Measurements from ENCODE around the gene COL11A2.
A peak's percentile ranks its signal among the peaks of the same experiment; 100 is the strongest.

COL11A2 gene

DNA sequence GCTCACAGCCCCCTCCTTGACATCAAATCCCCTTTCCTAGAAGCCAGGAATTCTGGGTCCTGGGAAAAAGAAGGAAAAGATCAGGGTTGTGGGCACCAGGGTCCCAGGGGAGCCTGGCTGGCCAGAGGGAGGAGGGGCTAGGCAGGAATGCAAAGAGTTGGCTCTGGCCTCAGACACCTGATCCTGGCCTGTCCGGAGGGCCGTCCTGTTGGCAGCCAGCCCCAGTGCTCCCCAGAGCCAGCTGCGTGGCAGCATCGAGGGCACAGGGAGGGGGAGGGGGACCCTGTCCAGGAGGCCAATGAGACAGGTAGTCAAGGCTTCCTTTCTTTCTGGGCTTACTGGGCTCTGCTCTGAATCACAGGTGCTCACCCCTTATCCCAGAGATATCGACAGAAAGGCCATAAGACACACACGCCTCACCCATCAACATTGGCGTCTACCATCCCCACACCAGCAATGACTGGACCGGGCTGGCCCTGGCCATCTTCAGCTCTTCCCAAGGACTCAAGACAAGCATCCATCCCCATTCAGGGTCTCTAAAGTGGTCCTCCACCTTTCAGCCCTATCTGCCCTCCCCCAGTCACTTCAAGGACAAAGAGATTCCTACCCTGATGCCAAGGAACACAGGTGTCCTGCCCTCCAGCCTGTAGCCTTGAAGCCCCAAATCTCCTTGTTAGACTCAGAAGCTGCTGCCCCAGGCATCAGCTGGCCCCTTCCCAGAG is 723 bp downstream of the COL11A2 start:
- ATAC-seq: no peak

DNA sequence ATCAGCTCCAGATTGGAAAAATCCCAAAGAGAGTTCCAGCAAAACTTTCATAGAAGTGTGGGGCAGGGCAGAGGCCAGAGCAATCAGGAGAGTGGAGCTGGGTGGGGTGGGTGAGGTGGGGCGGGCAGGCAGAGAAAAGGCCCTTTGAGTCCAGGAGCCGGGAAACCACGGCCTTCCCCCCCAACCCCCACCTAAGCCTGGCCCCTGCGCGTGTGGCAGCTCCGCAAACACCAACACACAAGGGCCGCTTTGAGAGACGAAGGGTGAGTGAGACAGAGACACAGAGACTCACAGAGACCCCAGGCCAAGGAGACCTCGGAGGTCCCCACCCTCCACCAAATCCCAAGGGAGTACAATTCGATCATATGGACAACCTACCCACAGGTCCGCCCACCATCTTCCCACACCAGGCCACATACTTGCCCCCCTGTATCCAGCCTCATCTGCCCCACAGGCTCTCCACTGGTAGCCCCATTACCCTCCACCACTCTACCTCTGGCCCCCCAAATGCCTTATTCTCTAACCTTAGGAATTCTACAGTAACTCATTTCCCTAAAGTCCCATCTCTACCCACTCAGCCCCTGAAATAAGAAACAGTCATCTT is 1.7 kb downstream of the COL11A2 start:
- no peak for ATAC-seq

- ATAC-seq: no peak
These were observed 2.4 kb downstream of the COL11A2 start for GRCh38 chr6:33189625-33190448.

DNA sequence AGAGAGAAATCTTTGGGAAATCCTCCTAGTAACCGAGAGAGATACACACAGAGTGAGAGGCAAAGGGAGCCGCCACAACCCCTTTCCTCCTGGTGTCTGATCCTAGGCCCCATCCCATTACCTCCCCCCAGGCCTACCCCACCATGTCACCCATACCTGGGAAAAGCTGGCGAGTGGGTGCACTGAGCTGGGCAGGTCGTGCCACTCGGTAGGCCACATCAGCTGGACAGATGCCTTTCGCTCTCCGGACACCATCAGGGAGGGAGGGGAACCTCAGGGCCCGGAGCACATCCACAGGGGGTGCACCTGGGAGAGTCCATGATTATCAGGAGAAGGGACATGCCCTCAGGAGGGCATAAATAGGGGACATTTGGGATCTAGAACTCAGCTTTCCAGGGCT is 3.1 kb downstream of the COL11A2 start:
- ATAC-seq: no peak

- no peak for ATAC-seq
These were observed 4.5 kb downstream of the COL11A2 start for GRCh38 chr6:33187809-33188208.

DNA sequence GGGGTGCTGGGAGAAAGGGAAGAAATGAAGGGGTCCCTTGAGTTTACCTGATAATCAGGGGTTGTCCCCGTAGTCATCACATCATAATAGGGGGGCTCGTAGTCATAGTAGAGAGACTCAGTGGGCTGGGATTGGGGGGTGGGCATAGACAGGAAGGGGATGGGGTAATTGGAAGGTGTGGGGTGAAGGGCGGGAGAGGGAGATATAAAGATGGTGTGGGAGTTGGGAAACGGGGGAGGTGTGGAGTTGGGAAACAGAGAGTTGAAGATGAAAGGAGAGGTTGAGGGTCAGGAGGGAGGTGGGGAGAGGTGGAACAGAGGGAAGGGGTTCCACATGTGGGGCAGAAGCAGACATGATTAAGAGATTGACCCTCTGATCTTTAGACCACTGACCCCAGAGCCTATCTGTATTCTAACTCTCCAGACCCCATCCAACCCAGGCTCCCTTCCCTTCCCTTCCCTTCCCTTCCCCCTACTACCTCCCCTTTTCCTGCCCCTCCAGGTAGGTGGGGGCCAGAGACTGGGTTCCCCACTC is 6.5 kb downstream of the COL11A2 start:
- ATAC-seq: no peak

- ATAC-seq: no peak
These were observed 7.1 kb downstream of the COL11A2 start for GRCh38 chr6:33185190-33185589.

DNA sequence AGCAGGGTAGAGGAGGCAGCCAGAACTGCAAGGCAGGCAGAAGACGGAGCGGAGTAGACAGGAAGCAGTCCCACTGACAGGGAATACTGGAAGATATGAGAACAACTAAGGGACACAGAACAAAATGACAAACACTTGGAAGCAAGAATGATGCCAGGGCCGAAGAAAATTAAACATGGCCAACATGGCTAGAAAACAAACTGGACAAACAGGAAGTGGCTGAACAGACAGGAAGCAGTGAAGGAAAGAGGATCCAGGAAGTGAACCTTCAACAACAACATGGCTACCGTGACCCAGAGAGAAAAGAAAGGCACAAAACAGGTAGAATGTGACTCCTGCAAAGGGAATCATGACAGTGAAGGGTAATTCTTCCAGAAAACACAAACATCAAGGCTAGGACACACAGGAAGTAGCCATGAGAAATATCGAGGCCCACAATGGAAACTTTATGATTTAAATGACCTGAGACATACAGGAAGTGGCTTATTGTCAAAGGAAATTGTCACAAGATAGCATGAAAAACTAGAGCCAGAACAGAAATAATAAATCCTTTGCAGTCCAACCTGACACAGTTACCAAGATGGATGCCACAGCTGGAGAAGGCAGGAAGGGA is 9.1 kb downstream of the COL11A2 start:
- peak in 1 of 2 donors; percentile 58 for ATAC-seq

DNA sequence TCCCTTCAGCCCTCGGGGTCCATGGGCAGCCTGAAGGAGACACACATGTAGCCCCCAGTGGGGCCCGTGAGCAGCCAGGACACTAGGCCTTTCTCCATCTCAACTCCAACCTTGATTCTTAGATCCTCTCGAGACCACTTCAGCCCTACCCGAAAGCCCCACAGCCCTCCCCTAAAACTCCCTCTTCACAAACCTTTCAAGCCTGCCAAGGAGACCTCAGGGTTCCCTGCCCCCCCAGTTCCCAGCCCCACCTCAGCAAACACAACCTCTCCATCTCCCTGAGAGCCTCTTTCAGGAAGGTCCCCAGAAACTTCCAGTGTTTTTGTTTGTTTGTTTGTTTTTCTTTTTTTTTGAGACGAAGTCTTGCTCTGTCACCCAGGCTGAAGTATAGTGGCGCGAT is 11.1 kb downstream of the COL11A2 start:
- ATAC-seq: no peak

DNA sequence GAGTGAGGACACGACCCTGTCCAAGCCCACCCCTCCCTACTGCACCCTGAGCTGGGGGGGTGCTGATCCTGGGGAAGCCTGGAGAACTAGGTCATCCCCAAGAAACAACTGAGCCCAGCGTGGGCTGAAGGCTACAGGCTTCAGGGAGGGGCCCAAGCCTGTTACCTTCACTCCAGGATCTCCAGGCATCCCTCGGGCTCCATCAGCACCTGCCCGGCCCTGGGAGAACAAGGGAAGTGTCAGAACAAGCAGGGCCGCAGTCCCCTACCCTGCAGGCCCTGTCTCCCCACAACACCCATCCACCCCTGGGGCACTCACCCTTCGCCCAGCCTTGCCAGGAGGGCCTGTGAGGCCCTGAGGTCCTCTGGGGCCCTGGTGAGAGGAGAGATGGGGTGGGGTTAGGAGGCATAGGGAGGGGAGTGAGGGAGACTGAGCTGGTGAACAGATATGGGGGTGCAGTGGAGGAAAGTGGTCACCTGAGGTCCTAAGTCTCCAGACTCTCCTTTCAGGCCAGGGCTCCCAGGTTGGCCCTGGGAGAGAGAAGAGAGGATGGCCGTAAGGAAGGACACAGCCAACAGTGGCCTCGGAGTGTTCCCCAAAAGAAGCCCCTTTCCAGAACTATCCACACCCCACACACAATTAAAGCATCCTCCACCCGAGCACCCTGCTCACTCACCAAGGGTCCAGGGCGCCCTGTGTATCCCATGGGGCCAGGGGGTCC is 13.4 kb downstream of the COL11A2 start:
- ATAC-seq: no peak

- ATAC-seq: no peak
These were observed 14.5 kb downstream of the COL11A2 start for GRCh38 chr6:33177552-33178446.

DNA sequence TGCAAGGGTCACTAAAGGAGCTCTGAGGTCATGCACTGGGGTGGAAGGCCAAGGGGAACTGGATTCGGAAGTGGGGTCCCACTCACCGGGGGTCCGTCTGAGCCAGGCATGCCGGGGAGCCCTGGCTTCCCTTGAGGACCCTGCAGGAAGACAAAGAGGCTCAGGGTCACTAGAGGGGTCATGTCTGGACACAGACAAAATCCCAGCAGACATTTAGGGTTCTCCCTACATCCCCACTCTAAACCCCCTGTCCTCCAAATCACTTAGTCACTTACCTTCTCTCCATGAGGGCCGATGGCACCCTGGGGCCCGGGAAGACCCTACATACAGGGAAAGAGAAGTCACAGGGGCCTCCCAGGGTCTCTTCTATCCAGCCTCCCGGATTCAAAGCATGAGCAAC is 15.4 kb downstream of the COL11A2 start:
- ATAC-seq: no peak

GRCh38 chr6:33175436-33176069 is 16.7 kb downstream of the COL11A2 start:
- ATAC-seq: no peak

GRCh38 chr6:33174784-33175183 is 17.5 kb downstream of the COL11A2 start:
- no peak for ATAC-seq

- ATAC-seq: no peak
These were observed 18.6 kb downstream of the COL11A2 start for GRCh38 chr6:33173535-33174180.

DNA sequence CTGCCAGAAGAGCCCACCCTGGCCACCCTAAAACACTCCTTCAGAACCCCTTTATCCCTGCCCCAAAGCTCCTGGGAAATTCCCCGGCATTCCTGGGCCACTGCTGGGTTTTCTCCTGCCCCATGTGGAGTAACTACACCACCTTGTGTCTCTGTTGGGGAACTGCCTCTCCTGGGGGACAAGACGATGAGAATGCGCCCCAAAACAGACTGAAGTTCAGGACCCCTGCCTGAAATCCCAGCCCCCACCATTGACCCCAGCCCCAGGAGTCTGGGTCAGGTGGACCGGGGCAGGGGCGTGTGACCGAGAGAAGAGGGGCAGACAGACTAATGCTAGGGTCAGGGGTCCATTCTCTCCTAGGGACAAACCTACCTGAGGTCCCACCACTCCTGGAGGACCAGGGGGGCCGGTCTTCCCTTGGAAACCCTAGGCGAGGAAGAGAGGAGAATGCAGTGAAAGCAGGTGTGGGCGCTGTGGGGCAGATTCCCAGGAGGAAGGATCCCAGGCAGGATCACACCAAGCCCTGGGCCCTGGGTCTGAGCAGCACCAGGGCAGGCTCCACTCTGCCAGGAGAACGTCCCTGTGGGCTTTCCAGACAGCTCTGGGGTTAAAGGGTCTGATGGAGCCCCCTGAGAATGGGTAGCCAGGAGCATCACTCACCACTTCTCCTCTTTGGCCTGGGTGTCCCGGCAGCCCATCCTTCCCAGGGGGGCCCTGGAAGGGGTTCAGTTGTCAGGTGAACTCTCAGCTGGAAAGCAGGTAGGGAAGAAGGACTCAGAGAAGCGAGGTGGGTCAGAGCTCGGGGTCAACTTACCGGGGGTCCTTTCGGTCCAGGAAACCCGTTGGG is 19.4 kb downstream of the COL11A2 start:
- ATAC-seq: no peak

DNA sequence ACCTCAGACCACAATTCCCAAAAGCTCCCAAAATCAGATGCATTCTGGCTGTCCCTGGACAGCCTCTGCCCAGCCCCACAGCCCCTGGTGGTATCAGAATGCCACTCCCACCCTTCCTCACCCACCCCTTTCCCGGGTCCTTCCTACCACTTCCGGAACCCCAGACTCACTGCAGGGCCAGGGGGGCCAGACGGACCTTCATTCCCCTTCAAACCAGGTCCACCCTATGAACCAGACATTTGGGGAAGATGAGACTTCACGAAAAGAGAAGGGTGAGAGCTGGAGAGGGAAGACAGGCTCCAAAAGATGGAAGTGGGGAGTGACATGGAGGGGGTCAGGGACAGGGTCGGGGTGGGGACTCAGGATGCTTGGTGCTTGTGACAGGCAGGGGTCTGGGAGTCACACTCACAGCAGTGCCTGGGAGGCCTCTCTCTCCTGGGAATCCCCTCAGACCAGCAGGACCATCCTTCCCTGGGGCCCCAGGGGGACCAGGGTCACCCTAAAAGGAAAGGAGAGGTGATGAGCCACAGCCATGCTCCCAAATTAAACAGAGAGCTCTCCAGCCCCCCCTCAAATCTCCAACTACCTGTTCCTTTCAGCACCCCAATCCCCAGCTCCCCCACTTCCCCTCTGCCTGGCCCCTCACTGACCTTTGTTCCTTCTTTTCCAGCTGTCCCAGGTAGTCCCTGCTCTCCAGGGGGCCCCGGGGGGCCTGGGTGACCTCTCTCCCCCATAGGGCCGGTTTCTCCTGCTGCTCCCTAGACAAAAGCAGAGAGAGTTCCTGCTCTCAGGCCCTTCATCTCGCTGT is 20.2 kb downstream of the COL11A2 start:
- no peak for ATAC-seq

Measured in activated CD4-positive, CD25-positive, alpha-beta regulatory T cell treated with anti-CD3 and anti-CD28 coated beads, Interleukin-2, amount 50 U/mL, for 24 hours (primary cell).